Stimulated activated CD4-positive, alpha-beta T cell treated with anti-CD3 and anti-CD28 coated beads, Interleukin-4, amount 100 ng/mL, for 48 hours (primary cell): ENCODE measurements around the gene PACSIN3.

ENCODE experiments used
- DNase-seq, 2 donors: peaks; one replicate each; pipeline ENCODE4 v3.0.0-alpha.2; 2020; ENCODE audit warnings: low read depth in 2 of 2

Gene PACSIN3

DNA sequence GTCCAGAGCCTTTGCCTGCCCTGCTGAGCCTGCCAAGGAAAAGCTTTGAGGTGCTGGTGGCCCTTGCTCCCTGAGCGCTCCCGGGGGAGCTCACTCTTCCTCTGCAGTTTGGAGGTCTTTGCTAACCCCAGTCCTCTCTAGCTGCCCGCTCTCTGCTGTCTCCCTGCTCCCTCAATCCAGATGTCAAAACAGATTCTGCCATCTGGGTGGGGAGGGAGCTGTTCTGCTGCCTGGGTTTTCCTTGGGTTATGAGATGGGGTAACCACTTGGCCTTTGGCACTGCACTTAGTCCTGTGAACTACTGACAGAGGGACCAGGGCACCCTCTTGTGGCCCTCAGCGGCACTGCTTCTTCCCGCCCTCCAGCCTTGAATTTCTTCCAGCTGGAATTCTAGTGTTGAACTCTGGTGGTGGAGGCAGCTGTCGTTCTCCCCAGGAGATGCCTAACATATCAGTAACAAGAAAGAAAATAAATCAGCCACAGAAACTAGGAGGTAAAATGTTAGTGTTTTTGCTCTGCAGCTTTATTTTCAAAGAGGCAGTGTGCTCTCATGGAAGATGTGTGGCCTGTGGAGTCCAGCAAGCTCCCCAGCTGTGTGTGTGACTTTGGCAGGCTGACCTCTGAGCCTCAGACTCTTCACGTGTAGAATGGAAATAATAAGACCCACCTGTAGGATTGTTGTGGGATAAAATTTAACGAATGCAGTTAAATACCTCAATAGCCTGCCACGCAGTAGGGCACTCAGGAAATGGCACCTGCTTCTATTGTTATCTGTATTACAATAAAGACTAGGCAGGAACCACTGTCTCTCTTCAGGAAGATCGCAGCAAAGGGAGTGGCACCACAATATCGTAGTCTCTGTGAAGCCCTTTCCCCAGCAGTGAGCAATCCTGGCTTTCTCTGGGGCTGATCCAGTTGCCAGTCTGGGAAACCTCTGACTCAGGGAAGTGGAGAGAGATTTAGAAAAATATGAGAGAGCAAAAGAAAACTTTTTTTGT is 33.0 kb downstream of the PACSIN3 start:
- DNase-seq, result peak; percentile 45 to 47

DNA sequence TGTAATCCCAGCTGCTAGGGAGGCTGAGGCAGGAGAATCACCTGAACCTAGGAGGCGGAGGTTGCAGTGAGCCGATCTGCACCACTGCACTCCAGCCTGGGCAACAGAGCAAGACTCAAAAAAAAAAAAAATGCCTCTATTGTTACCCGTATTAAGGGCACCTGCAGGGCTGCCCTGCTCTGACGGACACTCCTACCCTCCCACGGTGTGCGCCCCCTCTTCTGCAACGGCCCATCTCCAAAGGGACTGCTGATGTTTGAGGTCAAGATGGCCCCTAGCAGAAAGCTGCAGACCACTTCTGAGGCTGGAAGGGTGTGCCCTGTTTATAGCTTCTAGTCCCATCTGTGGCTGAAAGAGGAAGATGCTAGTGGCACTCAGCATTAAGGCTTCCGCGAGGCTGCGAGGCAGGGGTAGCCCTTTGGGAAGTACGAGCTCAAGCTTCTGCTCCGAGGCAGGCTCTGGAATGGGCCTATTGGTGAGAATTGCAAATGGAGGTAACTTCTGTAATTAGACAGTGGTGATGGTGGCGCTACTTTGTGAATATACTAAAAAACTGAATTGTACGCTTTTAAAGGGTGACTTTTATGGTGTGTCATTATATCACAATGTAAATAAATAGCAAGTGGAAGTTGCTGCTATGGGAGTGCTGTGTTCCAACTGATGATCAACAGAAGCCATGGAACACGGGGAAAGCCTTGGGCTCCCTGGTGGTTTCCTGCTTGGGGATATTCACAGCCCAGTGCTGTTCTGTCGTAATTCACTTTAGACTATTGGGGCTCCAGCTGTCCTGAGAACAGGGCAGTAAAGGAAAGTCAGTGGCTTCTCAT is 33.9 kb downstream of the PACSIN3 start:
- DNase-seq, result no peak

DNA sequence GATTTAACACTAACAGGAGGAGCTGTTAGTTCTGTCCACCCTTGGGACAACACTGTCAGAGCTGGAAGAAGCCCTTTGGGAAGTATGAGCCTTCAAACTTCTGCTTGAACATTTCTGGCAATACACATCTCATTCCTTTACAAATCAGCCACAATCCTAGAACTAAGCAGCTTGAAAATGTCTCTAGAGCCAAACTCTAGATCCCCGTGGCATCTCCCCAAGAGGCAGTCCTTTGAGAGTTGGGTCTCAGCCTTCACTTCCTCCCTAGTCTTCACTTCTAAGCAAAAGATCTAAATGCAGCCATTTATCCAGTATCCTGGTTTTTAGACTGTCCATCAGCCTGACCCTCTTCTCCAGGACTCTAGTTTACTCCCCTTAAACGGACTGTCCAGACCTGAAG is 36.5 kb downstream of the PACSIN3 start:
- no peak for DNase-seq

- DNase-seq, result no peak
These were observed 37.2 kb downstream of the PACSIN3 start for GRCh38 chr11:47148903-47149531.

DNA sequence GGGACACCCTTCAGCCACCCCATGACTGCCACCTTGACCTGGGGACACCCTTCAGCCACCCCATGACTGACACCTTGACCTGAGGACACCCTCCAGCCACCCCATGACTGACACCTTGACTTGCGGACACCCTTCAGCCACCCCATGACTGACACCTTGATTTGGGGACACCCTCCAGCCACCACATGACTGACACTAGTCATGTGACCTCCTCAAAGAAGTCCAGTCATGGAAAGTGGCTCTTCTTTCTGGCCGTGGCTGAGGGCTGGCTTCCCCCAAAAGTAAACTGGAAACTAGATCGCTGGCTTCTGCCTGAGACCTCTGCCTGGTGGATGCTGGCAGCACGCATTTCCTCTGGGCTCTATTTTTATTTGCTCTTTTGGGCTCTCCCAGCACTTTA is 38.0 kb downstream of the PACSIN3 start:
- no peak for DNase-seq

- DNase-seq, result no peak
These were observed 38.6 kb downstream of the PACSIN3 start for GRCh38 chr11:47147681-47148080.

GRCh38 chr11:47147250-47147649 is 39.0 kb downstream of the PACSIN3 start:
- no peak for DNase-seq

- no peak for DNase-seq
These were observed 41.7 kb downstream of the PACSIN3 start for GRCh38 chr11:47144541-47144940.

DNA sequence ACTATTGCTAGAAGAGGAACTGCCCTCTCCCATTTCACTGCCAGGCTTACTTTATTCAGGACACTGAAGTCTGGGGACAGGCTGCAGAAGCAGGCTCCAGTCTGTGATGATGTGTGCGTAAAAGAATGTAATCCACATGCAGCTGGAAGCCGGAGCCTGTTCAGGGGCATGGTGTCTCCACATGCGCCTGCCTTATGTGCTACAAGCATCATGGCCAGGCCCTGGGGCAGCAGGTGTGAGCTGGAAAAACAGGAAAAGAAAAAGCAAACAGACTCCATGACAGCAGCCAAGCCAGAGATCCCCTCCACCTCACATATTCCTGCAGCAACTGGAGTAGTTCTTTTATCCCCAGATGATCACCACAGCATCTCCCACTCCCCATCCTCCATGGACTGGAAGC is 42.9 kb downstream of the PACSIN3 start:
- no peak for DNase-seq

- no peak for DNase-seq
These were observed 46.4 kb downstream of the PACSIN3 start for GRCh38 chr11:47139878-47140277.

DNA sequence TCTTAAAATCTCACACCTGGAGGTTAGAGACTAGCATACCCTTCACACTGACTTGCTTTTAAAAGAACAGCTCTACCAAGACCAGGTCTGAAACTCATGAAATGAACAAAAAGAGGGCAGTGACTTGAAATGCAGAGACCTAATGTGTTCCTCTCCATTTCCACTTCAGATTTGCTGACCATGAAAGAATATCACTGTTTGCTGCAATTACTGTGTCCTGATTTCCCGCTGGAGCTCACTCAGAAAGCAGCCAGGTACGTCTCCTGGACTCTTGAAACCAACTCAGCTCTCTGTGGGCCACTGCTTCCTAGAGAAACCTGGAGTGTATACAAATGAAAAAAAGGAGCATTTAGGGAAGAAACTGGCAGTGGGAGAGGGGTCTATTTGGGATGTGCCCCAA is 48.8 kb downstream of the PACSIN3 start:
- DNase-seq, result no peak

GRCh38 chr11:47136921-47137320 is 49.3 kb downstream of the PACSIN3 start:
- DNase-seq, result no peak

DNA sequence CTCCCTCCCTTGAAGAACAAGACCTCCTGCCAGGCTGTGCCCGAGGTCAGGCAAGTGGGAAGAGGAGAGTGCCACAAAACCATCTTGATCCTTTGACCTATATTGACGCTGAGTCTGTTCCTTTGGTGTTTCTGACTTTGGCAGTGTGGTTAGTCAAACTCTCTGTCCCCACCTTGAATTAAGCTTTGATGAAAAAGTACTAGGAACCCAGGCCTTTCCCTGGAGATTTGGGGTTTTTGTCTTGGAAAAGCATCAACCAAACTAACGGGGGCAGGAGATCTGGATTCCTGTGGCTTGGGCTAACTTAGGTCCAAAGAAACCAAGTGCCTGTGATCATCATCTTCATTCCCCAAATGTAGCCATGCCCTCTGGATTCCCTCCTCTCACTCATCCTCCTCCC is 49.9 kb downstream of the PACSIN3 start:
- no peak for DNase-seq

DNA sequence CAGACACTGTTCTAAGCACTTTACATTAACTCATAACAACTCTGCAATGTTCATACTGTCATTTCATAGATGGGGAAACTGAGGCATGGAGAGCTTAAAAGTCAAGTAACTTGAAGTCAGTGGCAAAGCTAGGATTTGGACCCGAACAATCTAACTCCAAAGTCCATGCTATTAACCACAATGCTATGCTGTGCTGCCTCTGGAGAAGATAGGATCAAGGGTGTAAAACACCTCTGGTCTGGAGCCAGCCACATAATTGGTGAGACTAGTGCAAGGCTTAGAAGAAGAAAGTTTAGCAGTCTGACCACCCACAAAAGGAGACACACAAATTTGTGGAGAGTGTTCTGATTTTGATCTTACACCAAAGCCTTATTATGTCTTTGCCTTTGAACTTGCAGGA is 53.3 kb downstream of the PACSIN3 start:
- no peak for DNase-seq

DNA sequence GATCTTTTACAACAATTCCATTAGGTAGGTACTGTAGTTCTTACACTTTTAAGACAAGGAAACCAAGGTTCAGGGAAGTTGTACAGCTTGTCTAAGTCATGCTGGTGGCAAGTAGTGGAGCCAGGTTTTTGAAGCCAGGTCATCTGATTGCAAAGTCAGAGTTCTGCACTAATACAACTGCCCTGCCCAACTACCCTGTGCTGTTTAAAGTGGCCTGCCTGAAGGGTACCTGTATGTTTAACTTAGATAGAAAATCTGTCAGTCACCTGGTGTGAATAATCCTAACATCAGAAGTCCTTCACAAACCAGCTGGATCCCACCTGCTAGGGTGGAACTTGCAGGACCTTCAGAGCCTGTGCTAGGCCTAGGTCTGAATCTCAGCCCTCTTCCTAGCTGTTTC is 53.7 kb downstream of the PACSIN3 start:
- no peak for DNase-seq

GRCh38 chr11:47131136-47131535 is 55.1 kb downstream of the PACSIN3 start:
- DNase-seq, result no peak

GRCh38 chr11:47130543-47130942 is 55.7 kb downstream of the PACSIN3 start:
- no peak for DNase-seq
